Osteoblast (primary cell): Measurements from ENCODE around the gene ITPR1. TPM values are rescaled to one million over a fixed set of nuclear protein-coding genes. Genes with fewer than 3 reads are reported as not detected.

Source experiments
- DNase-seq: peaks from one replicate; pipeline ENCODE4 v3.0.0; 2011; ENCODE audit warnings: low spot score, mixed read lengths; ENCODE audit not compliant: insufficient read length; ENCODE audit errors: missing footprints
- H2AFZ ChIP-seq: 2 replicates; pipeline ENCODE4 v1.6.0; 2011; ENCODE audit warnings: mild to moderate bottlenecking, low read length
- H3K27ac ChIP-seq: 2 replicates; pipeline ENCODE4 v1.5.1; 2011; ENCODE audit warnings: mild to moderate bottlenecking, low read depth, low read length, moderate library complexity
- H3K27me3 ChIP-seq: 2 replicates; pipeline ENCODE4 v1.6.0; 2012; ENCODE audit warnings: mild to moderate bottlenecking, control low read depth, inconsistent platforms, low read length, moderate library complexity; ENCODE audit not compliant: insufficient read depth
- H3K36me3 ChIP-seq: 2 replicates; pipeline ENCODE4 v1.5.1; 2011; ENCODE audit warnings: mild to moderate bottlenecking, low read length, control low read depth, moderate library complexity; ENCODE audit not compliant: insufficient read depth
- H3K4me1 ChIP-seq: 2 replicates; pipeline ENCODE4 v1.5.1; 2011; ENCODE audit warnings: mild to moderate bottlenecking, low read length, control low read depth, moderate library complexity; ENCODE audit not compliant: insufficient read depth
- H3K4me2 ChIP-seq: 2 replicates; pipeline ENCODE4 v1.6.0; 2011; ENCODE audit warnings: mild to moderate bottlenecking, low read length; ENCODE audit not compliant: insufficient read depth
- H3K4me3 ChIP-seq: fragments of 200-600 bp; sonication (generic); 3 replicates; pipeline ENCODE4 v1.5.1; 2012; ENCODE audit warnings: mild to moderate bottlenecking, low read length, inconsistent platforms; ENCODE audit not compliant: insufficient read depth
- H3K79me2 ChIP-seq: 2 replicates; pipeline ENCODE4 v1.6.0; 2012; ENCODE audit warnings: mild to moderate bottlenecking, low read length, control low read depth, inconsistent platforms; ENCODE audit not compliant: insufficient read depth
- H3K9me3 ChIP-seq: 2 replicates; pipeline ENCODE4 v1.5.1; 2011; ENCODE audit warnings: low read depth, low read length, control low read depth
- H4K20me1 ChIP-seq: 2 replicates; pipeline ENCODE4 v1.6.0; 2012; ENCODE audit warnings: mild to moderate bottlenecking, low read length, control low read depth; ENCODE audit not compliant: insufficient read depth
- CTCF ChIP-seq: IDR thresholded peaks from 2 replicates; pipeline ENCODE4 v1.5.1; 2011; ENCODE audit warnings: mild to moderate bottlenecking, low read depth, low read length, moderate library complexity; ENCODE audit errors: extremely low read depth
- total RNA-seq: library from RNA; depleted of rRNA; stranded (reverse); fragments of >200 nt; gene quantifications from 2 replicates; pipeline ENCODE4 v1.2.3, GENCODE V29; 2012

Gene ITPR1
- total RNA-seq, 1 donor: 16.6 TPM

GRCh38 chr3:4543110-4543509 is 50.0 kb downstream of the ITPR1 start:
- H4K20me1 ChIP-seq: no peaks in the 10 kb centered on the region
- H3K27me3 ChIP-seq: no peaks in the 10 kb centered on the region
- no peaks in the 10 kb centered on the region for H3K9me3 ChIP-seq
- TF ChIP-seq CTCF: no peak
- no peak overlapping the region for H3K27ac ChIP-seq
- DNase-seq: no peak
- H3K36me3 ChIP-seq: no peaks in the 10 kb centered on the region
- no peaks in the 10 kb centered on the region for H3K4me1 ChIP-seq
- no peak overlapping the region for H3K4me3 ChIP-seq
- no peaks in the 10 kb centered on the region for H3K79me2 ChIP-seq
- H2AFZ ChIP-seq: no peak overlapping the region
- H3K4me2 ChIP-seq: no peak overlapping the region

DNA sequence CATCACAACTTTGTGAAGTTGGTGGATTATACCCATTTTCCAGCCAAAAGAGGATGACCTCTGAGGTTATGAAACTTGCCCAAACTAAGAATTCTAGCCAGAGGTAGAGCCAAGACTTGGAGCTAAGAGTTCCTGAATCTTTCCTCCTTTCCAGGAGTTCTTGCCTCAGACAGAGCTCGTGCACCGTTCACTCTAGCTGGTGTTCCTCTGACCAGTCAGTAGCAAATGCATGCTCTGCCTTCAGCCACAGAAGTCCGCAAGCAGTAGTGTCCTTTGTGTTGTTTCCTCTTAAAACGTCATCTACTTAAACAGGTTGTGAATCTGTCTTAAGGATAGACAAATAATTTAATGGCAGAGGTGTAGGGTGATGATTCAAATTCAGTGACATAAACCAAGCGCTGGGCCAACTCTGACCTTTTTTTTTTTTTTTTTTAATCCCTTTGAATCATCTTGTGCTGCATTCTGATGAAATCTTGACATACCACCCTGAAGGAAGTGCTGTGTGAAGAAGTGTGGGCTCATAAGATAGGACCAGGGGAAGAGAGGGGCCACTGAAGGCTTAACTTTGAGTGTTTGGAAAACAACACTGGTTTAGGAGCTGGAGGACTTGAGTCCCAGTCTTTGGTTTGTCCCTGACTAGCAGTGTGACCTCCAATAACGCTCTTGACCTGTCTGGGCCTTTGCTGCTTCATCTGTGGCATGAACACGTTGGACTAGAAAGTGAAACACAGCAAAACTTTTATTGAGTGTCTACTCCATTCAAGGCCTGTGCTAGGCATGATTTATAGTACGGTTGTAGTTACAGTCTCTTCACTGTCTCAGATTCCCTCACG is 53.4 kb downstream of the ITPR1 start:
- TF ChIP-seq CTCF: no peak
- H3K4me3 ChIP-seq: no peak overlapping the region
- no peak for DNase-seq
- H4K20me1 ChIP-seq: no peaks in the 10 kb centered on the region
- H3K9me3 ChIP-seq: no peaks in the 10 kb centered on the region
- H3K27ac ChIP-seq: no peak overlapping the region
- no peaks in the 10 kb centered on the region for H3K27me3 ChIP-seq
- no peaks in the 10 kb centered on the region for H3K36me3 ChIP-seq
- H3K4me1 ChIP-seq: no peaks in the 10 kb centered on the region
- H2AFZ ChIP-seq: no peak overlapping the region
- H3K4me2 ChIP-seq: no peak overlapping the region
- no peaks in the 10 kb centered on the region for H3K79me2 ChIP-seq

DNA sequence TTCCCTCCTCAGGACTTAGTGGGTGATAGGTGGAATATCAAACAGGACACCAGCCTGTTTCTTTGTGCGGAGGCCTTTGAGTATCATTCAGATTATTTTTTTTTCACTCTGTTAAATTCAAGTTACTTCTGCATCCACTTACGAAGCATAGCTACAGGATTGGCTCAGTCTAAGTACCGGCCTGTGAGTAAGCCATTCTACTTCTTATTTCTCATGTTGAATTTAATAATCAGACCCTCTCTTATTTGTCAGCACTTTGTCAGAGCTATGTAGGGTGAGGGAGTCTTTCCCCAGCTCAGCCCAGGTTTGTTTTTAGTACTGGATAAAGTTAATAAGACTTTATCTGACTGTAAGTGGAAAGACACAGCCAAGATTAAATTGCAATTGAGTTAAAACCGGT is 54.7 kb downstream of the ITPR1 start:
- Histone ChIP-seq H4K20me1 (no peaks in the 10 kb centered on the region), H3K36me3 (no peaks in the 10 kb centered on the region), H3K4me2 (no peak overlapping the region), H3K9me3 (no peaks in the 10 kb centered on the region), H3K4me1 (no peaks in the 10 kb centered on the region), H3K4me3 (no peak overlapping the region), H3K27me3 (no peaks in the 10 kb centered on the region), H3K79me2 (no peaks in the 10 kb centered on the region), H3K27ac (no peak overlapping the region), H2AFZ (no peak overlapping the region)
- no peak for TF ChIP-seq CTCF
- DNase-seq: no peak

DNA sequence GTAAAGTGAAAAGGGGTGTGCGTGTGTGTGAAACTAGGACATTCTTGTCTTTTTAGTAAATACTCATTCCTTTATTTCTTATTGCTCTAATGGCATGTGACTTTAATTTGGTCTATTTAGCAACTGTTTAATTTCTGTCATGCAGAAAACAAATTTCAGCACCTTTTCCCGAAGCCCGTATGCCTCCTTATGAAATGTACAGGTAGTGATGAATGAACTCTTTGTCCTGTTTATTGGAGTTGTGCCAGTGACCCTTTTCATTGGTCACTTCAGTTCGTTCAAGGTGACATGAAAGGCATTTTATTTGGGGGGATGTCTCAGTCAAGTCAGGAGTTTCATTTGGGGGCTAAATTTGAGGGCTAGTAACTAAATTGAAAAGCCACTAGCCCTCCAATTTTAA is 55.2 kb downstream of the ITPR1 start:
- no peaks in the 10 kb centered on the region for H3K27me3 ChIP-seq
- H2AFZ ChIP-seq: no peak overlapping the region
- TF ChIP-seq CTCF: no peak
- DNase-seq: no peak
- no peaks in the 10 kb centered on the region for H3K4me1 ChIP-seq
- no peaks in the 10 kb centered on the region for H3K79me2 ChIP-seq
- H4K20me1 ChIP-seq: no peaks in the 10 kb centered on the region
- H3K4me3 ChIP-seq: no peak overlapping the region
- no peak overlapping the region for H3K4me2 ChIP-seq
- no peak overlapping the region for H3K27ac ChIP-seq
- H3K36me3 ChIP-seq: no peaks in the 10 kb centered on the region
- no peaks in the 10 kb centered on the region for H3K9me3 ChIP-seq
